Measurements from ENCODE around the gene CREM. TPM values are rescaled to one million over a fixed set of nuclear protein-coding genes. Genes with fewer than 3 reads are reported as not detected.

Gene CREM
- total and polyA plus RNA-seq, 2 experiments from 2014 or later, result 41.9 to 53.2 TPM

DNA sequence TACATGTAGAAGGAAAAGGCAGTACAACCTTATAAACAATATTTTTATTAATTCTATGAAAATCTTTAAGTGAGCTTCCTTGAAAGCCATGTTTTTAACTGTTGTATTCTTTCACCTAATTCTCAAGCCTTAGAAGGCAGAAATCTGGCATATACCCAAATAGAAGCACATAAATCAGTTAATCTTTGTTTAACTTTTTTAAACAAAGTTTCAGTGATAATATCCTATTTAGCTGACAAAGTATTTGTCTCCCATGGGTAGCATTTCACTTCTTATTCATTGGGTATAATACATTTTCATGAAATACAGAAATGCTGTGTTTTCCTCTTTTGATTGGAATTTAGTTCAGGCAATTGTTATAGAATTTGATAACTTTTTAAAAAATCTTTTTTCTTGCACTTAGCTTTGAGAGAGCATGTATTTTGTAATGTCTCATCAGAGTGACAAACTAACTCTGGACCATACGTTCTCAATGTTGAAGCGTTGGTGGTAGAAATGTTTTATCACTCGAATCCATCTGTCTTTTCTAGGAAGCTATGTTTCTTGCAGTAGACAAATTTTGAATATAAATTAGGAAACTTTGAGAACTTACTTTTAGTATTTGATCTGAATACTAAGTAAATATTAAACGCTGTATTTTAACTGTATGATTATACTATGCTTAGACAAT, 78.1 kb downstream of the CREM start:
- WGBS (ENCODE audit: low lambda C conversion rate, missing lambda C conversion rate), result 80% methylated on average over 4 of the region's 4 CpGs
- H3K36me3 ChIP-seq (replicated peaks; ENCODE audit: insufficient read depth, low read depth), result no peaks in the 10 kb centered on the region
- no peaks in the 10 kb centered on the region for H3K9me3 ChIP-seq (ENCODE audit: low read depth)
- H4K20me1 ChIP-seq (ENCODE audit: insufficient read depth, poor library complexity, severe bottlenecking), result no peaks in the 10 kb centered on the region
- no peaks in the 10 kb centered on the region for H3K79me2 ChIP-seq
- H3K4me1 ChIP-seq (ENCODE audit: insufficient read depth), result peaks cover 5% of the 10 kb centered on the region
- no peak overlapping the region for H3K27ac ChIP-seq
- TF ChIP-seq EZH2phosphoT487 (IDR thresholded peaks at IDR 0.05; ENCODE audit: low read depth, severe bottlenecking, unreplicated experiment) (no peak), EZH2 (IDR thresholded peaks at IDR 0.05; ENCODE audit: borderline replicate concordance) (no peak)
- TF ChIP-seq, protein P1, sequence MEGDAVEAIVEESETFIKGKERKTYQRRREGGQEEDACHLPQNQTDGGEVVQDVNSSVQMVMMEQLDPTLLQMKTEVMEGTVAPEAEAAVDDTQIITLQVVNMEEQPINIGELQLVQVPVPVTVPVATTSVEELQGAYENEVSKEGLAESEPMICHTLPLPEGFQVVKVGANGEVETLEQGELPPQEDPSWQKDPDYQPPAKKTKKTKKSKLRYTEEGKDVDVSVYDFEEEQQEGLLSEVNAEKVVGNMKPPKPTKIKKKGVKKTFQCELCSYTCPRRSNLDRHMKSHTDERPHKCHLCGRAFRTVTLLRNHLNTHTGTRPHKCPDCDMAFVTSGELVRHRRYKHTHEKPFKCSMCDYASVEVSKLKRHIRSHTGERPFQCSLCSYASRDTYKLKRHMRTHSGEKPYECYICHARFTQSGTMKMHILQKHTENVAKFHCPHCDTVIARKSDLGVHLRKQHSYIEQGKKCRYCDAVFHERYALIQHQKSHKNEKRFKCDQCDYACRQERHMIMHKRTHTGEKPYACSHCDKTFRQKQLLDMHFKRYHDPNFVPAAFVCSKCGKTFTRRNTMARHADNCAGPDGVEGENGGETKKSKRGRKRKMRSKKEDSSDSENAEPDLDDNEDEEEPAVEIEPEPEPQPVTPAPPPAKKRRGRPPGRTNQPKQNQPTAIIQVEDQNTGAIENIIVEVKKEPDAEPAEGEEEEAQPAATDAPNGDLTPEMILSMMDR (IDR thresholded peaks at IDR 0.05; ENCODE audit: poor library complexity), result no peak
- H3K4me2 ChIP-seq, result no peak overlapping the region
- no peak overlapping the region for H2AFZ ChIP-seq
- no peak overlapping the region for H3K4me3 ChIP-seq
- DNase-seq (ENCODE audit: low spot score), result no peak
- H3K27me3 ChIP-seq, result no peaks in the 10 kb centered on the region
- H3K9me2 ChIP-seq (replicated peaks; ENCODE audit: insufficient read depth), result no peaks in the 10 kb centered on the region

DNA sequence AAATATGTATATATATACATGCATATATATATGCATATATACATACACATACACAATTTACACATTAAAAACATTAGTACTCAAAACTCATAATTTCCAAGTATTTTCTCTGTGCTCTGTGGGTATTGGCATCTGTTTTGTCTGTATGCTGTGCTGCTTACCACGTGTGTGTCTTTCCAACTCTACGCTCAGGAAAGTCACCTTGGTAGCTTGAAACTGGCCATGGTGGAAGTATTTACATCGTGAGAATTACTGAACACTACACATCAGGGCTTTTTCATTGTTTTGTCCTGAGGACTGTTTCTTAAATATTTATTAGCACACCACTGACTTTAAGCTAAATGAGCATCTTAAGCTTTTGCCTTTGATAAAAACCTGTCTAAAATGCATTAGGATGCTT, 79.6 kb downstream of the CREM start:
- no peaks in the 10 kb centered on the region for H4K20me1 ChIP-seq (ENCODE audit: insufficient read depth, poor library complexity, severe bottlenecking)
- H2AFZ ChIP-seq, result no peak overlapping the region
- no peaks in the 10 kb centered on the region for H3K9me2 ChIP-seq (replicated peaks; ENCODE audit: insufficient read depth)
- no peaks in the 10 kb centered on the region for H3K27me3 ChIP-seq
- H3K79me2 ChIP-seq, result no peaks in the 10 kb centered on the region
- H3K36me3 ChIP-seq (replicated peaks; ENCODE audit: insufficient read depth, low read depth), result no peaks in the 10 kb centered on the region
- H3K9me3 ChIP-seq (ENCODE audit: low read depth), result no peaks in the 10 kb centered on the region
- WGBS (ENCODE audit: low lambda C conversion rate, missing lambda C conversion rate), result 94% methylated on average over 3 of the region's 3 CpGs
- no peak overlapping the region for H3K4me2 ChIP-seq
- TF ChIP-seq, protein P1 (IDR thresholded peaks at IDR 0.05; ENCODE audit: poor library complexity), result no peak
- TF ChIP-seq EZH2phosphoT487 (IDR thresholded peaks at IDR 0.05; ENCODE audit: low read depth, severe bottlenecking, unreplicated experiment), result no peak
- no peak for TF ChIP-seq EZH2 (IDR thresholded peaks at IDR 0.05; ENCODE audit: borderline replicate concordance)
- H3K4me3 ChIP-seq, result no peak overlapping the region
- DNase-seq (ENCODE audit: low spot score), result no peak
- H3K27ac ChIP-seq, result no peak overlapping the region
- peaks cover 5% of the 10 kb centered on the region for H3K4me1 ChIP-seq (ENCODE audit: insufficient read depth)

DNA sequence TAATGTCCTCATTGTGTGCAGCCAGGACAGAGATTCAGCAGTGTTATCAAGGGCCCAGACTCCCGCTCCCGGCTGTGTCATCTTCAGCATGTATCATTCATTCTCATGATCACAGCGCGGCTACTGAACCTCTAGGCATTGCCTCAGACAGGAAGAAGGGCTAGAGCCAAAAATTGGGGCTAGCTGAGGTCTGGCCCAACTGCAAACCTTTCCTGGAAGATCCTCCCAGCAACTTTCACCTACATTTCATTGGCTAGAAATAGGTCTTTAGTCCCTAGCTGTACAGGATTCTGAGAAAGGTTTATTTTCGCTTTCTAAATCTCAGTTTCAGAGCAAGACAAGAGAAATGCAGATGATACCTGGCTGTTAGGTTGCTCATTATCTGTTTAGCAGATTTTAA, 81.9 kb downstream of the CREM start:
- no peak overlapping the region for H3K4me3 ChIP-seq
- no peaks in the 10 kb centered on the region for H3K9me2 ChIP-seq (replicated peaks; ENCODE audit: insufficient read depth)
- H3K9me3 ChIP-seq (ENCODE audit: low read depth), result no peaks in the 10 kb centered on the region
- H4K20me1 ChIP-seq (ENCODE audit: insufficient read depth, poor library complexity, severe bottlenecking), result no peaks in the 10 kb centered on the region
- H3K36me3 ChIP-seq (replicated peaks; ENCODE audit: insufficient read depth, low read depth), result no peaks in the 10 kb centered on the region
- WGBS (ENCODE audit: low lambda C conversion rate, missing lambda C conversion rate), result 98% methylated on average over 5 of the region's 5 CpGs
- H3K79me2 ChIP-seq, result no peaks in the 10 kb centered on the region
- H3K27me3 ChIP-seq, result no peaks in the 10 kb centered on the region
- no peak overlapping the region for H2AFZ ChIP-seq
- no peak for TF ChIP-seq EZH2phosphoT487 (IDR thresholded peaks at IDR 0.05; ENCODE audit: low read depth, severe bottlenecking, unreplicated experiment)
- no peak for TF ChIP-seq EZH2 (IDR thresholded peaks at IDR 0.05; ENCODE audit: borderline replicate concordance)
- TF ChIP-seq, protein P1 (IDR thresholded peaks at IDR 0.05; ENCODE audit: poor library complexity), result no peak
- no peak for DNase-seq (ENCODE audit: low spot score)
- H3K4me2 ChIP-seq, result no peak overlapping the region
- H3K27ac ChIP-seq, result no peak overlapping the region
- H3K4me1 ChIP-seq (ENCODE audit: insufficient read depth), result peaks cover 5% of the 10 kb centered on the region

Measured in hepatocyte (in vitro differentiated cells).